IMR-90 (cell line): ENCODE results near the gene VAT1. TPM values are rescaled to one million over a fixed set of nuclear protein-coding genes. Genes with fewer than 3 reads are reported as not detected.

Experiments
- BHLHE40 ChIP-seq: fragments of 150-350 bp; IDR thresholded peaks from 2 replicates; pipeline ENCODE4 v1.6.1; 2016; ENCODE audit warnings: mild to moderate bottlenecking, low read depth, low read length
- CHD1 ChIP-seq: IDR thresholded peaks from 2 replicates; pipeline ENCODE4 v1.6.1; 2012; ENCODE audit warnings: low read depth, low read length, improper control_type of control experiment
- FOS ChIP-seq: fragments of 150-350 bp; IDR thresholded peaks from 2 replicates; pipeline ENCODE4 v1.6.1; 2016; ENCODE audit warnings: low read depth, low read length
- MXI1 ChIP-seq: IDR thresholded peaks from 2 replicates; pipeline ENCODE4 v1.6.1; 2012; ENCODE audit warnings: low read depth, mild to moderate bottlenecking, low read length, moderate library complexity, borderline replicate concordance
- POLR2A ChIP-seq: IDR thresholded peaks from 2 replicates; pipeline ENCODE4 v1.6.1; 2012; ENCODE audit warnings: mild to moderate bottlenecking, low read depth, low read length
- polyA plus RNA-seq, 3 experiments: library from polyadenylated mRNA; depleted of rRNA; stranded (reverse); fragments of >200 nt; gene quantifications; 2 replicates each; pipeline ENCODE4 v1.2.3, GENCODE V29; 2012; ENCODE audit warnings: low replicate concordance in 1 of 3
- total RNA-seq: library from RNA; depleted of rRNA; stranded (reverse); fragments of >200 nt; gene quantifications from 2 replicates; pipeline ENCODE4 v1.2.3, GENCODE V29; 2012

VAT1 gene
- total and polyA plus RNA-seq, 2 of the 4 experiments (the other 2 are of a cell fraction): 97.3 to 101 TPM

GRCh38 chr17:43020789-43021740 lies 1.1 kb downstream of the VAT1 start (continued):
- TF ChIP-seq MXI1 (no peak), BHLHE40 (peak; percentile 67), POLR2A (no peak), CHD1 (no peak), FOS (0 out of 2 replicates have a peak, but pooled peaks have one; percentile 40)
